Endothelial cell of umbilical vein (primary cell): ENCODE measurements around the gene SIGLEC7. TPM values are rescaled to one million over a fixed set of nuclear protein-coding genes. Genes with fewer than 3 reads are reported as not detected.

Experiments
- BruUV-seq: library from RNA; stranded (reverse); fragments of 400-500 nt; replicated peaks from 2 replicates; lab custom pipeline; 2021; lab: Mats Ljungman, UMichigan
- CTCF ChIA-PET: fragments of 300-600, 350-600 bp; sonication (Branson Sonifier 250); formaldehyde crosslinking; loops from one replicate; lab custom pipeline; 2021; ENCODE audit warnings: antibody characterized with exemption, inconsistent platforms; lab: Charles Lee
- POLR2A ChIA-PET: fragments of 300-600, 350-600 bp; sonication (Branson Sonifier 250); formaldehyde crosslinking; loops from one replicate; lab custom pipeline; 2021; ENCODE audit warnings: antibody characterized with exemption, inconsistent platforms; lab: Charles Lee
- DNase-seq: peaks from one replicate; pipeline ENCODE4 v3.0.0-alpha.2; 2011; ENCODE audit warnings: low read depth, low spot score
- FAIRE-seq: peaks from 2 replicates; lab custom pipeline; 2011; peaks lifted over from hg19 to GRCh38; lab: Jason Lieb, UNC
- H2AFZ ChIP-seq: 2 replicates; pipeline ENCODE4 v1.6.0; 2012; ENCODE audit warnings: low read depth, low read length, control low read depth, inconsistent platforms
- H3K27ac ChIP-seq: 2 replicates; pipeline ENCODE4 v1.5.1; 2011; ENCODE audit warnings: low read depth, mild to moderate bottlenecking, control low read depth, low read length, moderate library complexity; ENCODE audit not compliant: insufficient read depth
- H3K27me3 ChIP-seq, 2 experiments: 2 replicates each; pipeline versions ENCODE4 v1.6.0 to v1.6.1; 2011; ENCODE audit warnings: low read length in 2 of 2, mixed read lengths in 1 of 2; ENCODE audit not compliant: control insufficient read depth in 2 of 2, insufficient read depth in 2 of 2
- H3K36me3 ChIP-seq, 2 experiments: 2 replicates in 1 of 2; 3 replicates in 1 of 2; pipeline ENCODE4 v1.5.1; 2011; ENCODE audit warnings: low read length in 2 of 2, mild to moderate bottlenecking in 1 of 2, moderate library complexity in 1 of 2; ENCODE audit not compliant: control insufficient read depth in 2 of 2, insufficient read depth in 2 of 2; ENCODE audit errors: extremely low read depth in 1 of 2
- H3K4me1 ChIP-seq: 3 replicates; pipeline ENCODE4 v1.5.1; 2011; ENCODE audit warnings: mild to moderate bottlenecking, low read length; ENCODE audit not compliant: control insufficient read depth, insufficient read depth; ENCODE audit errors: extremely low read depth
- H3K4me2 ChIP-seq: 2 replicates; pipeline ENCODE4 v1.6.1; 2011; ENCODE audit warnings: low read length, control low read depth, mixed read lengths; ENCODE audit not compliant: insufficient read depth
- H3K4me3 ChIP-seq, 3 experiments: fragments of 200-600 bp in 1 of 3; sonication (generic), shearing (Covaris generic) in 1 of 3; replicated peaks in 1 of 3; 2 replicates each; pipeline ENCODE4 v1.5.1; 2011 to 2016; ENCODE audit warnings: control low read depth in 3 of 3, low read length in 3 of 3, mild to moderate bottlenecking in 2 of 3, inconsistent platforms in 1 of 3, low read depth in 1 of 3, moderate library complexity in 1 of 3; ENCODE audit not compliant: insufficient read depth in 1 of 3
- H3K79me2 ChIP-seq: 2 replicates; pipeline ENCODE4 v1.6.0; 2012; ENCODE audit warnings: low read length, inconsistent platforms; ENCODE audit not compliant: control insufficient read depth, insufficient read depth
- H3K9ac ChIP-seq: replicated peaks from 2 replicates; pipeline ENCODE3; 2011; ENCODE audit warnings: low read length, control low read depth; ENCODE audit not compliant: insufficient read depth; ENCODE audit errors: extremely low read depth
- H3K9me1 ChIP-seq: replicated peaks from 3 replicates; pipeline ENCODE4 v1.6.0; 2011; ENCODE audit warnings: mild to moderate bottlenecking, low read length; ENCODE audit not compliant: control insufficient read depth, insufficient read depth; ENCODE audit errors: extremely low read depth
- H3K9me3 ChIP-seq: replicated peaks from 2 replicates; pipeline ENCODE4 v1.5.1; 2012; ENCODE audit warnings: low read length, inconsistent platforms; ENCODE audit not compliant: control insufficient read depth, insufficient read depth
- H4K20me1 ChIP-seq: replicated peaks from 2 replicates; pipeline ENCODE3; 2011; ENCODE audit warnings: mild to moderate bottlenecking, low read length; ENCODE audit not compliant: control insufficient read depth, insufficient read depth; ENCODE audit errors: extremely low read depth
- EZH2 ChIP-seq: IDR thresholded peaks from 2 replicates; pipeline ENCODE4 v1.6.1; 2012; ENCODE audit warnings: borderline replicate concordance, low read depth, mild to moderate bottlenecking, moderate library complexity, low read length, inconsistent platforms; ENCODE audit not compliant: severe bottlenecking
- FOS ChIP-seq: IDR thresholded peaks from 2 replicates; pipeline ENCODE4 v1.6.1; 2011; ENCODE audit warnings: mild to moderate bottlenecking, low read length, moderate library complexity, borderline replicate concordance; ENCODE audit not compliant: insufficient read depth
- GATA2 ChIP-seq: IDR thresholded peaks from 2 replicates; pipeline ENCODE4 v1.7.0; 2011; ENCODE audit warnings: low read depth, mild to moderate bottlenecking, moderate library complexity, mixed read lengths, low read length; ENCODE audit not compliant: insufficient read length, insufficient read depth
- POLR2A ChIP-seq: IDR thresholded peaks from 2 replicates; pipeline ENCODE4 v1.6.1; 2012; ENCODE audit warnings: low read depth, mild to moderate bottlenecking, control low read depth, low read length
- POLR2AphosphoS5 ChIP-seq: IDR thresholded peaks from 2 replicates; pipeline ENCODE4 v1.6.1; 2012; ENCODE audit warnings: low read depth, mild to moderate bottlenecking, control low read depth, low read length, moderate library complexity; ENCODE audit not compliant: insufficient read depth
- dilution Hi-C: fragments of 300-500 bp; cut with MboI; formaldehyde crosslinking; loops from one replicate; pipeline ENCODE4 v1.15.0; 2019; ENCODE audit warnings: low sequenced_read_pairs; ENCODE audit not compliant: extremely low pct_ligation_motif_present
- intact Hi-C: fragments of 100-400 bp; cut with micrococcal nuclease; formaldehyde crosslinking; loops from one replicate; pipeline ENCODE4 v1.10.0; 2022
- polyA plus RNA-seq, 4 experiments: library from polyadenylated mRNA; depleted of rRNA in 3 of 4; stranded (reverse) in 3 of 4; unstranded in 1 of 4; fragments of >200 nt; gene quantifications; 2 replicates each; pipeline versions ENCODE4 v1.2.1 to v1.2.3, GENCODE V29; 2011 to 2012; ENCODE audit warnings: missing spikeins in 1 of 4
- total RNA-seq: library from RNA; stranded (reverse); gene quantifications from 2 replicates; pipeline ENCODE4 v1.2.3, GENCODE V29; 2021
- TF ChIP-seq, protein P1 (sequence below), 2 donors: IDR thresholded peaks; 1 replicate in 1 of 2; 2 replicates in 1 of 2; pipeline ENCODE4 v1.5.1; 2011; ENCODE audit warnings: low read length in 2 of 2, mild to moderate bottlenecking in 2 of 2, moderate library complexity in 2 of 2, control low read depth in 1 of 2, inconsistent platforms in 1 of 2, low read depth in 1 of 2; ENCODE audit not compliant: insufficient read depth in 1 of 2; ENCODE audit errors: extremely low read depth in 1 of 2
- TF ChIP-seq, protein P2 (sequence below): IDR thresholded peaks from 2 replicates; pipeline ENCODE4 v1.6.1; 2011; ENCODE audit not compliant: insufficient read depth, insufficient read length

Gene SIGLEC7
- total and polyA plus RNA-seq, 2 donors (not counting 3 experiments of a cell fraction or from before 2014, with no cell fraction given), result not detected

DNA sequence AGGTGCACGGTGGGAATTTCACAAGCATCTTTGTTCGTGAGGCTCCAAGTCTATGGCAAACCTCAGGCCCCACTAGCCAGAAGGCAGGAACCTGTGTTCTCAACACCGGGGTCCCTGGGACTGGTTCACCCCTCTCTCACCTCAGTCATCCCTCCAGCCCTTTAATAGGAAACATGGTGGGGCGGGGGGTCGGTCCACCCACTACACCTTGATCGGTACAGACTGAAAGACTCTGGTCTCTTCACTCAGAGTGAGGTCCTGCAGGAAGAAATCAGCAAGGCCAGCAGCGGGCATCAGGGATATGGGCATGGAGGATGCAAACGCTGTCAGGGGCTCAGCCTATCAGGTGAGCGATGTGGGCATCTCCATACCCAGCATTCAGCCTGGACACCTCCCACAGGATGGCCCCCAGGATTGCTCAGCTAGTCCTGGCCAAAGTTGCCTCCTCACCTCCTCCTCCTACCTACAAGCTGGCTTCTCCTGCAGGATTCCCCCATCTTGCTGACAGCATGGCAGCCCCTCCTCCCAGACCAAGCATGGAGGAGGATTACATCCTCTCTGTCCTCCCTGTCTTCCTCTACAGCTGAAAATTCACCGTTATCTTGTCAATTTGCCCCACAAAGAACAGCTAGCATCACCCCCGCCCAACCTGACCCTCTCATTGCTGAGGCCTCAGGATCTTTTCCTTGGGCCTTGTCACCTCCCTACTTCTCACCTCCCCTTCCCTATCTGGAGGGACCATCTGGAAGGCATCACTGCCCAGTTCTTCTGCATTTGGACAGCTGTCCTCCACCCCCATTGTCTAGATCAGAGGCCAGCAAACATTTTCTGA lies 45.5 kb downstream of the SIGLEC7 start:
- H3K79me2 ChIP-seq, result no peaks in the 10 kb centered on the region
- no peaks in the 10 kb centered on the region for H3K27me3 ChIP-seq
- no peak overlapping the region for H3K9ac ChIP-seq
- H3K4me2 ChIP-seq, result no peak overlapping the region
- ChIA-PET POLR2A (no interaction called here), CTCF (no interaction called here)
- intact Hi-C loops (no loop called here), dilution Hi-C loops (no loop called here)
- FAIRE-seq (no peak), DNase-seq (no peak)
- H3K36me3 ChIP-seq, result no peaks in the 10 kb centered on the region
- H3K9me3 ChIP-seq, result no peaks in the 10 kb centered on the region
- H3K9me1 ChIP-seq, result no peaks in the 10 kb centered on the region
- H3K4me1 ChIP-seq, result no peaks in the 10 kb centered on the region
- H3K4me3 ChIP-seq, result no peak overlapping the region
- no peaks in the 10 kb centered on the region for H4K20me1 ChIP-seq
- TF ChIP-seq POLR2A, result no peak
- no peak for TF ChIP-seq POLR2AphosphoS5
- TF ChIP-seq, protein P1, sequence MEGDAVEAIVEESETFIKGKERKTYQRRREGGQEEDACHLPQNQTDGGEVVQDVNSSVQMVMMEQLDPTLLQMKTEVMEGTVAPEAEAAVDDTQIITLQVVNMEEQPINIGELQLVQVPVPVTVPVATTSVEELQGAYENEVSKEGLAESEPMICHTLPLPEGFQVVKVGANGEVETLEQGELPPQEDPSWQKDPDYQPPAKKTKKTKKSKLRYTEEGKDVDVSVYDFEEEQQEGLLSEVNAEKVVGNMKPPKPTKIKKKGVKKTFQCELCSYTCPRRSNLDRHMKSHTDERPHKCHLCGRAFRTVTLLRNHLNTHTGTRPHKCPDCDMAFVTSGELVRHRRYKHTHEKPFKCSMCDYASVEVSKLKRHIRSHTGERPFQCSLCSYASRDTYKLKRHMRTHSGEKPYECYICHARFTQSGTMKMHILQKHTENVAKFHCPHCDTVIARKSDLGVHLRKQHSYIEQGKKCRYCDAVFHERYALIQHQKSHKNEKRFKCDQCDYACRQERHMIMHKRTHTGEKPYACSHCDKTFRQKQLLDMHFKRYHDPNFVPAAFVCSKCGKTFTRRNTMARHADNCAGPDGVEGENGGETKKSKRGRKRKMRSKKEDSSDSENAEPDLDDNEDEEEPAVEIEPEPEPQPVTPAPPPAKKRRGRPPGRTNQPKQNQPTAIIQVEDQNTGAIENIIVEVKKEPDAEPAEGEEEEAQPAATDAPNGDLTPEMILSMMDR (IDR thresholded peaks at IDR 0.05; ENCODE audit: extremely low read depth in 1 of 2, insufficient read depth in 1 of 2, low read depth in 1 of 2, low read length in 2 of 2), result no peak
- TF ChIP-seq GATA2, result no peak
- TF ChIP-seq, protein P2, sequence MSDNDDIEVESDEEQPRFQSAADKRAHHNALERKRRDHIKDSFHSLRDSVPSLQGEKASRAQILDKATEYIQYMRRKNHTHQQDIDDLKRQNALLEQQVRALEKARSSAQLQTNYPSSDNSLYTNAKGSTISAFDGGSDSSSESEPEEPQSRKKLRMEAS, result no peak
- no peak for TF ChIP-seq EZH2
- TF ChIP-seq FOS, result no peak
- H3K27ac ChIP-seq, result no peak overlapping the region
- no peak overlapping the region for H2AFZ ChIP-seq
- no TSS peak for BruUV-seq
